Measurements from ENCODE around the gene SORL1-AS1.
"Not testable (repeated sequence)": the region's sequence is repeated elsewhere in the genome, so short reads cannot be mapped to it uniquely, and the experiment has no call there.

SORL1-AS1 gene

DNA sequence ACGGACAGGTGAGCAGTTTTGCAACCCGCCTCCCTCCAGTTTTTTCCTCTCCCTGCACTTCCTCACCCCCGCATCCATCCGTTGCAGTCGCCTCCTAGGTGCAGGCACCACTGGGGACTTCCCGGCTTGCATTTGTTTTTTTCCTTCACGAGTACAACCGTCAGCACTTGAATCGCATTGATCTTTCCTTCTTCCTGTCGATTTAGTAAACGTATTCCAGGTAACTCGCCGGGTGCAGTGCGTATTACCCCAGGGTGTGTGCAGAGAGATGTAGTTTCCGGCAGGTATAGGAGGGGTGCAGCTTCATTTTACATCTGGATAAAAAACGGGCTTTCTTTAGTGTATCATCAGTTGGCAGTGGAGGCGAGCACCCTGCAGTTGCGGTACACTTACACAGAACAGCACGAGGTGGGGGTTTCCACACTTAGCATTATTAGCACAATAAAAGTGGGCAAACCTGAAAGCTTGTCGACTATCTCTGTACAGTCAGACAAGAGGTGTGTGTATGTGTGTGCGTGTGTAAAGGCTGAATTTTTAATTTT lies at the start of gene SORL1-AS1:
SORL1-AS1 (minus strand) TSS at position 359 of the 542 bp plus-strand sequence.
- no peak for DNase-seq

GRCh38 chr11:121500717-121501116 lies 48.0 kb upstream of the SORL1-AS1 start:
- no peak for DNase-seq

DNA sequence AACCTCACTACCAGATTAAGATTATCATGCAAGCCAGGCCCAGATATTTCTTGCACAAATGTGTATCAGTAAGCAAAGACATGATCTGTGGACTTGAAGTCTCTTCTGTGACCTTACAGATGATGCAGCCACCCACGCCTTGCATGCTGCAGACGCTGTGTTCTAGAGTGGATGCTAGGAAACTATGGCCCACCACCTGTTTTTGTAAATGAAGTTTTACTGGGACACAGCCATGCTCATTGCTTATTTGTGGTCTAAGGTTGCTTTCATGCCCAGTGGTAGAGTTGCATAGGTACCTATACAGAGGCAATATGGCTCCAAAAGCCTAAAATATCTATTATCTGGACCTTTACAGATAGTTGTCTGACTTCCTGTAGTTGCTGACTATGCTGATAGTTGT lies 47.5 kb upstream of the SORL1-AS1 start:
- no peak for DNase-seq

DNA sequence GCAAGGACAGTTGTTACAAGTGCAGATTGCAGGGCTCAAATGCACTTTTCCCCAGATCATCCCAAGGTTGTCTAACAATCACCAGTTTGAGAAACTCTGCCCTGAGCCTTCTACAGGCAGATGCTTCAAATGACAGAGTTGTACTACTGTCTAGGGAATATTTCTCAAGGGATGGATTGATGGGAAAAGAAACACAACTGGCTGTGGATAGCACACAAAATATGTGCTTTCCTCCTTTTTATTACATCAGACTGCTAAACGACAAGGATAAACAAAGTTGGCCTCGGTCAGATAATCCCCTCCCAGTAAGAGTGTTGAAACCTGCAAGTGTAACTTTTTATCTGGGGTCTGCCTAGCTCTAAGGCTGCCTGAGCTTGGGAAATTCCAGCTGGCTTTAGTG lies 46.6 kb upstream of the SORL1-AS1 start:
- no peak for DNase-seq

- DNase-seq, result no peak
Observed at GRCh38 chr11:121497176-121497998, 44.6 kb upstream of the SORL1-AS1 start.

DNA sequence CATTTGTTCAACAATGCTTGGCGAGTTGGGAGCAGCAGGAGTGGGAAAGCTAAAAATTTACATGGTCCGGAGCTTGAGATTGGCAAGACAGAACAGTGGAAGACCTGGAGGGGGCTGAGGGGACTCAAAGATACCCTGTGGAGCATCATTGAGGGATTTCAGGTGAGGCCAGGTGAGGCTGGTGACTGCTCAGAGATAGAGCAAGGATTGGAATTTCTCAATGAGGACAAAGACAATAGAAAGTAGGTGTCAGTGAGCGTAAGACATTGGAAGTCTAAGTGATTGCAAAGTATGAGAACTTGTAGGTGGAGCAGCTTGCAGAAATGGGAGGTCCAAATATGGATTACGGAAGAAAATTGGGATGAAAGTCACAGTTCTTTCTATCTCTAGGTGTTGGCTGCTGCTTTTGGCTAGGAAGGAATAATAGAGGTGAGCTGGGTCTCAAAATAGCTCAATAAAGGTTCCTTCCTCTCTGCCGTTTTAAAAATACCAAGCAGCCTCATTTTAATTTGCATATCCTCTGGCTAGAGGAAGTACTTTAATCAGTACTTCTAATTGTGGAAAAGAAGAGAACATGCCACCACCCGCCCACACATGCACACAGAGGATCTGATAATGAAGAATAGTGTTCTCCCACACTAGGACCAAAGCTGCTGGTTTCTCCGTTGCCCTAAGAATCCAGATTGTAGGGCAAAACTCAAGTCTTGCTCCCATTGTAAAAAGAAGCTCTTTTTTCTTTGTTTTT lies 41.8 kb upstream of the SORL1-AS1 start:
- DNase-seq, result no peak

GRCh38 chr11:121489823-121490222 lies 37.1 kb upstream of the SORL1-AS1 start:
- no peak for DNase-seq

DNA sequence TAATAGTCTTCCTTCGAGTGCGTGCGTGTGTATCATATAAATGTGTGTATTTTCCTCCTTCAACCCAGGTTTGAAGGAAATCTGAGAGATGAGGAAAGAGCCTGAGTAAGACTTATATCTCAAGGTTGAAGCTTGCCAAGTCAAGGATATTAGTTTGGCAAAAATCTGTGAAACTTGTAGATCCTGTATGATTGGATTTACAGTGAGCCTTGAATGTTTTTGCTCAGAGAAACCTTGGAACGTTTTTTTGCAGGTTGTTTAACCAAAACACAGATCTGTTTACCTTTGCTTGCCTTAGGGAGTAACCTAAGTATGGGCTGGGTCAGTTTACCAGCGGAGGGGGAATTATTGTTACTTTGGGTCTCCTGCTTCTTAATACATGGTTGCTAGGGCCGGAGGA lies 35.9 kb upstream of the SORL1-AS1 start:
- no peak for DNase-seq

DNA sequence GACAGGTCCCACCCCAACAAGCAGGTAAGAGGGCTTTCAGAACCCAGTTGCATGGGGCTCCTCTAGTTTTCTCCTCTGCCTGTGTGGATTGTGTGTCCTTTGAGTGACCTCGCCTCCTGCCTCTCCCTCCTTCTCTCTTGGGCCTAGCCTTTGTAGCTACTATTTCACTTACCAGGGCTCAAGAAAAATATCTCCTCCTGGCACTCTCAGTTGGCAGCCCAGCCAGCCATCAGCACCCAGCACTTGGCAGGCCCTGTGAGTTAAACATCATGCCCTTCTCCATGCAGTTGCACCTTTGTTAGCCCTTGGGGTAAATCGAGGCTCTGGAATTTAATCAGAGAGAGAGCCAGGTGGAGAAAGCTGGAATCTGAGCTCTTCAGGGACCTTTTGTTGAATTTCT lies 35.4 kb upstream of the SORL1-AS1 start:
- DNase-seq, result no peak

- no peak for DNase-seq
Observed at GRCh38 chr11:121487191-121487590, 34.4 kb upstream of the SORL1-AS1 start.

DNA sequence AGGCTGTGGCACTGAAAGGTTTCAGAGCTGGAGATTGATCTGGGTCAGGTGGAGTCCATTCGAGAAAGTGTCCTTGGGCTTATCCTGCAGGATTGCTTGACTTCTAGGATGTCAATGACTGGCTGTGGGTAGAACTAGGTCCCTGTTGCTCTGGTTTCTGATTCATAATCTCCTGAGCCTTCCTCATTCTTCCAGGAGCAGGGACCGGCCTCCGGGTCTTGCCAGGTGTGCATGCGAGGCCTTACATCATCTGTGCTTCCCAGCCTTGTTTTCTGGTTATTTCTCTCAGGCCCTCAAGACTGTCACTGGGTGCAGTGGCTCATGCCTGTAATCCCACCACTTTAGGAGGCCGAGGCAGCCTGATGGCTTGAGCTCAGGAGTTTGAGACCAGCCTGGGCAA lies 33.3 kb upstream of the SORL1-AS1 start:
- no peak for DNase-seq

- DNase-seq, result no peak
Observed at GRCh38 chr11:121485216-121485615, 32.4 kb upstream of the SORL1-AS1 start.

GRCh38 chr11:121483805-121484480 lies 31.2 kb upstream of the SORL1-AS1 start:
- DNase-seq, result no peak

- DNase-seq, result peak in 1 of 3 donors; percentile 25
Observed at GRCh38 chr11:121482231-121483129, 29.7 kb upstream of the SORL1-AS1 start.

DNA sequence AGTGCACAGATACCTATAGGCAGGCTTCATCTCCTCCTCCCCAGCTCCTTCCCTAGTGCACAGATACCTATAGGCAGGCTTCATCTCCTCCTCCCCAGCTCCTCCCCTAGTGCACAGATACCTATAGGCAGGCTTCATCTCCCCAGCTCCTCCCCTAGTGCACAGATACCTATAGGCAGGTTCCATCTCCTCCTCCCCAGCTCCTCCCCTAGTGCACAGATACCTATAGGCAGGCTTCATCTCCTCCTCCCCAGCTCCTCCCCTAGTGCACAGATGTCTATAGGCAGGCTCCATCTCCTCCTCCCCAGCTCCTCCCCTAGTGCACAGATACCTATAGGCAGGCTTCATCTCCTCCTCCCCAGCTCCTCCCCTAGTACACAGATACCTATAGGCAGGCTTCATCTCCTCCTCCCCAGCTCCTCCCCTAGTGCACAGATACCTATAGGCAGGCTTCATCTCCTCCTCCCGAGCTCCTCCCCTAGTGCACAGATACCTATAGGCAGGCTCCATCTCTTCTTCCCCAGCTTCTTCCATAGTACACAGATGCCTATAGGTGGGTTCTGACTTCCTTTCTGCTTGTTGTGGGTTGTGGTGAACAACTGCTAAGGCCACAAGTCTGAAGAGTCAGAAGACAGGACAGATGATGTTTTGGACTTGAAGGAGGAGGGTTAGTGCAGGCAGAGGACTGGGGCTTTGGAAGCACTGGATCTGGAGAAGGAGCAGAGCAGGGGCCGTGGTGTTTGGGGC lies 28.9 kb upstream of the SORL1-AS1 start:
- DNase-seq, result not testable (repeated sequence)

DNA sequence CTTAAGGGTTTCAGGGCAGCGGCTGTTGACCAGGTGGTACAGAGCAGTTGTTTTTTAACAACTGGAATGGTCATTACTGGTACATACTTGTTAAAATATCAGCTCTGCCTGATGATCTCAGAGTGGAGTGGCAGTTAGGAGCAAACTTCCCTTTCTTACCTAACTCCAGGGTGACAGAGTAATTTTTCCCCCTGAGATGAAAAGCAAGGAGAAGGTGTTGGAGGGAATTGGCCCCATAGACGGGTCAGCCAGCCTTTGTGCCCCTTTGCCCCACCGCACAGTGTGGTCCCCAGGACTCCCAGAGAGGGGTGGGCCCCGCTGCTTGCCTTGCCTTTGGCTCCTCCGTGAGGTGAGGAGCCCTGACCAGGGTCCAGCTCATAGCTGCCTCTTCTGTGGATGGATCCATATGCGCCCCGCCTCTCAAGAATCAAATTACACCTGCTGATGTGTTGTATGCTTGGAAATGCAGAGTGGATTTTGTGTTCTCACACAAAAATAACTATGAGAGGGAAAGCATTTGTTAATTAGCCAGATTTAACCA lies 27.0 kb upstream of the SORL1-AS1 start:
- no peak for DNase-seq

DNA sequence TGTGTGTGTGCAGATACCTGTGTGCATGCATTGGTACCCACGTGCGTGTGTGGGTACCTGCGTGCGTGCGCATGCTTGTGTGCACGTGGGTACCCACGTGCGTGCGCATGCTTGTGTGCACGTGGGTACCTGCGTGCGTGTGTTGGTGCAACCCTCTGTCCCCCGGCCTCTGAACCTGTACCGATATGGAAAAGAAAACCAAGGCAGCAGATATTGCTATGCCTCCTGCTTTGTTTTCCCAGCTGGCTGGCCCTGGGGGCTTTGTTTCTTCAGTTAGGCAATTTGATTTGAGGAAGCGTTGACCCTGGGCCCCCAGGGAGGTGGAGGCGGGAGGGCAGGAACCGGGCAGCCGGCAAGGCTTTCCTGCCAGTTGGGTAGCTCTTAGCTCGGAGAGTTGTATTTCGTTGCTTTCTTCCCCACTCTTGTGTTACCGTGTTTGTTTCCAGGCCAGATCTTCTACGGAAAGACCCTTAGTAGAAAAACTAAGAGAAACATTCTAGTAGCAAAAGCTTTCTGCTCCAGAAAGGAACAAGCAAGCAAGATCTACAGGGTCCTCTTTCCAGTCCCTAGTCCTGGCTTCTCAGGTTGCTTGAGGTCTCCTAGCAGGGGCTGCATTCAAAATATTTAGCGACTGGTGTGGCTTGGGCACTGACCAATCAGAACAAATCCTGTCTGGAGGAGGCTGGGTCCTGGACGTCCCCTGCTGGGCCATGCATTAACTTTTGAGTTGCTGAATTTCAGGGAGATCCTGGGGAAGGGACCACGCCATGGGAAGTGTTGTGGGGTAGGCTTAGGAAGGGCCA lies 26.3 kb upstream of the SORL1-AS1 start:
- DNase-seq, result peak in 1 of 3 donors; percentile 25

DNA sequence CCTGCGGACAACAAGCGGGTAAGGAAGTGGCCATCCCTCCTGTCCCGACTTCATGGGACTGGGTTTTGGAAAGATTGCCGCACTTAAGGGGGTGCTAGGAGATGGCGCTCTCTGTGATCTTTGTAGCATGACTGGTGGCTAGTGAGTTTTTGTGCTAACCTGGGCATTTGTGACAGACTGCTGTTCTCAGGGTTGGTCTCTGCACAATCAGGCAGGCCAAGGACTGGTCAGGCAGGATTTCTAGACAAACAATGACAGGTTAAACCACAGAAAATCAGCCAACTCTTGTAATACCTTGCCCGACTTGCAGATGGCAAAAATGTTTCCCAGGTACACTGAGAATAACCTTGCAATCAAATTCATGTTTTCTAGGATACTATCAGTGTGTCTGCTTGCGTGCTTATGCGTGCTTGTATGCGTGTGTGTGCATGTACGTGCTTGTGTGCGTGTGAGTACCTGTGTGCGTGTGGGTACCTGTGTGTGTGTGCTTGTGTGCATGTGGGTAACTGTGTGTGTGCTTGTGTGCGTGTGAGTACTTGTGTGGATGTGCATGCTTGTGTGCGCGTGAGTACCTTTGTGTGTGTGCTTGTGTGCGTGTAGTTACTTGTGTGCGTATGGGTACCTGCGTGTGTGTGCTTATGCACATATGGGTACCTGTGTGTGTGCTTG lies 25.6 kb upstream of the SORL1-AS1 start:
- no peak for DNase-seq

Measured in muscle of back (tissue), 3 donors.